Hypothalamus (tissue), 51 donors: ENCODE data around the gene ALDH9A1.

Experiments
- DNase-seq, 51 donors: peaks; one replicate each; lab custom pipeline; 2025; lab: John Stamatoyannopoulos, UW

Gene ALDH9A1

GRCh38 chr1:165628147-165628822 lies 70.1 kb downstream of the ALDH9A1 start:
- DNase-seq: no peak

GRCh38 chr1:165624441-165624840 lies 73.9 kb downstream of the ALDH9A1 start:
- no peak for DNase-seq

GRCh38 chr1:165623624-165624023 lies 74.7 kb downstream of the ALDH9A1 start:
- no peak for DNase-seq

- no peak for DNase-seq
These were observed 78.7 kb downstream of the ALDH9A1 start for GRCh38 chr1:165619647-165620151.

GRCh38 chr1:165616987-165617546 lies 81.3 kb downstream of the ALDH9A1 start:
- no peak for DNase-seq

GRCh38 chr1:165616054-165616612 lies 82.2 kb downstream of the ALDH9A1 start:
- no peak for DNase-seq
